ENCODE data around the gene ARHGAP12.

DNA sequence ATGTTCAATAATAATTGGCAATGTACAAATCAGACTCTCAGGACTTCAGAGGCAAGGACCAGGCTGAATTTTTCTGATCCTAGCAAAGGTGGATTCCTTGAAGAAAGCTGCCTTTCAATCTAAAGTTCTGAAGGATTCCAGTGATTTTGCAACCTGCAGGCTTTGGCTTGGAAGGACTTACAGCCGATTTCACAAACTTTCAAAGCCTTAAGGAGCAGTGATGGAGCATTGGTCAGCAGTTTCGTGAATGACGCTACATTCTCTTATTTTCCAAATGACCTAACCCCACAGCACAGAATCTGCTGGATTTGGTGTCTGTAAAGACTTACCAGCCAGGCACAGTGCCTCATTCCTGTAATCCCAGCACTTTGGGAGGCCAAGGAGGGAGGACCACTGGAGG lies 167.5 kb downstream of the ARHGAP12 start:
- TF ChIP-seq RORB (CRISPR knock-in tag; IDR thresholded peaks at IDR 0.05) (no peak), CTCF (IDR thresholded peaks at IDR 0.05) (no peak), CREB1 (CRISPR knock-in tag; IDR thresholded peaks at IDR 0.05) (no peak), SP1 (CRISPR knock-in tag; conservative IDR thresholded peaks at IDR 0.05) (no peak)
- TF ChIP-seq, protein P1, sequence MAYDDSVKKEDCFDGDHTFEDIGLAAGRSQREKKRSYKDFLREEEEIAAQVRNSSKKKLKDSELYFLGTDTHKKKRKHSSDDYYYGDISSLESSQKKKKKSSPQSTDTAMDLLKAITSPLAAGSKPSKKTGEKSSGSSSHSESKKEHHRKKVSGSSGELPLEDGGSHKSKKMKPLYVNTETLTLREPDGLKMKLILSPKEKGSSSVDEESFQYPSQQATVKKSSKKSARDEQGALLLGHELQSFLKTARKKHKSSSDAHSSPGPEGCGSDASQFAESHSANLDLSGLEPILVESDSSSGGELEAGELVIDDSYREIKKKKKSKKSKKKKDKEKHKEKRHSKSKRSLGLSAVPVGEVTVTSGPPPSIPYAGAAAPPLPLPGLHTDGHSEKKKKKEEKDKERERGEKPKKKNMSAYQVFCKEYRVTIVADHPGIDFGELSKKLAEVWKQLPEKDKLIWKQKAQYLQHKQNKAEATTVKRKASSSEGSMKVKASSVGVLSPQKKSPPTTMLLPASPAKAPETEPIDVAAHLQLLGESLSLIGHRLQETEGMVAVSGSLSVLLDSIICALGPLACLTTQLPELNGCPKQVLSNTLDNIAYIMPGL (CRISPR knock-in tag; IDR thresholded peaks at IDR 0.05): no peak
- TF ChIP-seq, protein P2, sequence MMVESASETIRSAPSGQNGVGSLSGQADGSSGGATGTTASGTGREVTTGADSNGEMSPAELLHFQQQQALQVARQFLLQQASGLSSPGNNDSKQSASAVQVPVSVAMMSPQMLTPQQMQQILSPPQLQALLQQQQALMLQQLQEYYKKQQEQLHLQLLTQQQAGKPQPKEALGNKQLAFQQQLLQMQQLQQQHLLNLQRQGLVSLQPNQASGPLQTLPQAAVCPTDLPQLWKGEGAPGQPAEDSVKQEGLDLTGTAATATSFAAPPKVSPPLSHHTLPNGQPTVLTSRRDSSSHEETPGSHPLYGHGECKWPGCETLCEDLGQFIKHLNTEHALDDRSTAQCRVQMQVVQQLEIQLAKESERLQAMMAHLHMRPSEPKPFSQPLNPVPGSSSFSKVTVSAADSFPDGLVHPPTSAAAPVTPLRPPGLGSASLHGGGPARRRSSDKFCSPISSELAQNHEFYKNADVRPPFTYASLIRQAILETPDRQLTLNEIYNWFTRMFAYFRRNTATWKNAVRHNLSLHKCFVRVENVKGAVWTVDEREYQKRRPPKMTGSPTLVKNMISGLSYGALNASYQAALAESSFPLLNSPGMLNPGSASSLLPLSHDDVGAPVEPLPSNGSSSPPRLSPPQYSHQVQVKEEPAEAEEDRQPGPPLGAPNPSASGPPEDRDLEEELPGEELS (CRISPR knock-in tag; IDR thresholded peaks at IDR 0.05): no peak
